K562 (cell line): ENCODE data around the gene ASCC1. TPM values are rescaled to one million over a fixed set of nuclear protein-coding genes. Genes with fewer than 3 reads are reported as not detected.

Source experiments
- ATAC-seq: fragments of 200-7000 bp; cut with Tn5 transposase; 3 replicates; pipeline ENCODE4 v1.9.1; 2020; ENCODE audit warnings: moderate library complexity
- BruUV-seq: library from RNA; stranded (reverse); fragments of 400-500 nt; replicated peaks from 2 replicates; lab custom pipeline; 2021; lab: Mats Ljungman, UMichigan
- CTCF ChIA-PET: fragments of 300-600 bp; formaldehyde crosslinking; extraction: SDS; loops from one replicate; lab custom pipeline; 2021; ENCODE audit warnings: low intra/inter-chr PET ratio; lab: Yijun Ruan, JAX
- POLR2A ChIA-PET: fragments of 300-600, 350-650 bp; sonication (Branson Sonifier 250); formaldehyde crosslinking; extraction: SDS; loops from one replicate; lab custom pipeline; 2021; ENCODE audit warnings: antibody characterized with exemption, inconsistent platforms; lab: Yijun Ruan, JAX
- DNase-seq, 4 experiments: peaks; one replicate each; pipeline versions ENCODE4 v3.0.0 to v3.0.0-alpha.2; 2011 to 2018; ENCODE audit warnings: low spot score in 3 of 4, mixed read lengths in 3 of 4; ENCODE audit errors: extremely low read depth in 1 of 4
- FAIRE-seq: peaks from 2 replicates; lab custom pipeline; 2011; peaks lifted over from hg19 to GRCh38; lab: Jason Lieb, UNC
- H2AFZ ChIP-seq: 2 replicates; pipeline ENCODE4 v1.6.0; 2011; ENCODE audit warnings: low read depth, low read length, control low read depth, inconsistent platforms
- H3K27ac ChIP-seq: fragments of 200-600 bp; 3 replicates; pipeline ENCODE4 v1.8.0; 2011; ENCODE audit warnings: low read depth, mild to moderate bottlenecking, control low read depth, inconsistent platforms, low read length, moderate library complexity, mixed read lengths; ENCODE audit errors: extremely low read depth
- H3K27me3 ChIP-seq, 2 experiments: fragments of 300-600 bp in 1 of 2; 2 replicates in 1 of 2; 3 replicates in 1 of 2; pipeline versions ENCODE4 v1.6.0 to v1.8.0; 2011; ENCODE audit warnings: inconsistent platforms in 2 of 2, low read length in 2 of 2, mild to moderate bottlenecking in 1 of 2, mixed read lengths in 1 of 2, moderate library complexity in 1 of 2; ENCODE audit not compliant: control insufficient read depth in 2 of 2, insufficient read depth in 2 of 2
- H3K36me3 ChIP-seq: fragments of 300-600 bp; 3 replicates; pipeline ENCODE4 v1.8.0; 2011; ENCODE audit warnings: mild to moderate bottlenecking, low read length, inconsistent platforms; ENCODE audit not compliant: control insufficient read depth, insufficient read depth
- H3K4me1 ChIP-seq, 2 experiments: fragments of 200-600 bp in 1 of 2; replicated peaks in 1 of 2; 2 replicates in 1 of 2; 3 replicates in 1 of 2; pipeline versions ENCODE4 v1.5.1 to v1.8.0; 2011; ENCODE audit warnings: inconsistent platforms in 2 of 2, low read length in 2 of 2, mild to moderate bottlenecking in 1 of 2, mixed read lengths in 1 of 2, moderate library complexity in 1 of 2; ENCODE audit not compliant: control insufficient read depth in 2 of 2, insufficient read depth in 2 of 2
- H3K4me2 ChIP-seq: 2 replicates; pipeline ENCODE4 v1.6.1; 2011; ENCODE audit warnings: low read length, control low read depth, inconsistent platforms, mixed read lengths; ENCODE audit not compliant: insufficient read depth
- H3K4me3 ChIP-seq: fragments of 200-600 bp; sonication (generic), shearing (Covaris generic); 2 replicates; pipeline ENCODE4 v1.5.1; 2016; ENCODE audit warnings: control low read depth, inconsistent platforms
- H3K79me2 ChIP-seq: fragments of 200-600 bp; 3 replicates; pipeline ENCODE4 v1.8.0; 2011; ENCODE audit warnings: low read length, inconsistent platforms; ENCODE audit not compliant: control insufficient read depth, insufficient read depth
- H3K9ac ChIP-seq, 2 experiments: 2 replicates each; pipeline versions ENCODE4 v1.6.0 to v1.6.1; 2011; ENCODE audit warnings: low read depth in 2 of 2, low read length in 2 of 2, control low read depth in 1 of 2, inconsistent platforms in 1 of 2, mild to moderate bottlenecking in 1 of 2, mixed read lengths in 1 of 2; ENCODE audit not compliant: insufficient read depth in 1 of 2
- H3K9me1 ChIP-seq: one replicate; pipeline ENCODE4 v1.6.0; 2011; ENCODE audit warnings: inconsistent platforms, mild to moderate bottlenecking, low read length, moderate library complexity; ENCODE audit not compliant: control insufficient read depth, insufficient read depth
- H3K9me3 ChIP-seq: replicated peaks from 2 replicates; pipeline ENCODE4 v1.5.1; 2011; ENCODE audit warnings: low read depth, low read length, inconsistent platforms; ENCODE audit not compliant: control insufficient read depth, insufficient read depth
- H4K20me1 ChIP-seq: replicated peaks from 2 replicates; pipeline ENCODE4 v1.6.1; 2011; ENCODE audit warnings: low read length, inconsistent platforms, mixed read lengths; ENCODE audit not compliant: control insufficient read depth, insufficient read depth
- ARID3B ChIP-seq: fragments of 250-450 bp; sonication (Bioruptor Pico); IDR thresholded peaks from 2 replicates; pipeline ENCODE4 v1.4.0; 2020; ENCODE audit warnings: borderline replicate concordance
- NCOA6 ChIP-seq: fragments of 450-650 bp; IDR thresholded peaks from 2 replicates; pipeline ENCODE4 v1.6.1; 2017; ENCODE audit warnings: mild to moderate bottlenecking
- SPI1 ChIP-seq: IDR thresholded peaks from 2 replicates; pipeline ENCODE4 v1.6.1; 2011; ENCODE audit warnings: low read depth, low read length, control low read depth, borderline replicate concordance
- WGBS: fragments of 100-300 bp; shearing (Covaris generic); methylation state at CpG from one replicate; pipeline ENCODE4 v1.1.6; 2016; ENCODE audit warnings: low coverage, mixed read lengths; ENCODE audit not compliant: insufficient coverage; ENCODE audit errors: missing lambda C conversion rate; 5-methylcytosine and 5-hydroxymethylcytosine counted together
- in situ Hi-C: fragments of 300-500 bp; cut with MboI; formaldehyde crosslinking; loops from 4 replicates; pipeline ENCODE4 v1.15.0; 2018; ENCODE audit warnings: inconsistent platforms, mixed read lengths
- intact Hi-C: fragments of 100-400 bp; cut with micrococcal nuclease; formaldehyde crosslinking; loops from 2 replicates; pipeline ENCODE4 v1.14.2; 2022
- polyA plus RNA-seq, 8 experiments: library from polyadenylated mRNA; depleted of rRNA in 4 of 8; stranded (reverse) in 5 of 8; unstranded in 3 of 8; fragments of >200 nt; fragmentation: Nextera tagmentation in 2 of 8; fragmentation: Illumina TruSeq in 1 of 8; extraction: Ambion mirVana in 2 of 8; extraction: Trizol in 1 of 8; gene quantifications; 2 replicates each; pipeline versions ENCODE4 v1.2.1 to v1.2.3, GENCODE V29; 2011 to 2014; ENCODE audit warnings: inconsistent platforms in 1 of 8, missing spikeins in 1 of 8
- total RNA-seq, 7 experiments: library from RNA; depleted of rRNA in 6 of 7; stranded (reverse); fragments of >200 nt in 6 of 7; fragmentation: Illumina TruSeq in 2 of 7; extraction: Trizol in 2 of 7; gene quantifications; 2 replicates each; pipeline versions ENCODE4 v1.2.1 to v1.2.3, GENCODE V29; 2011 to 2021; ENCODE audit warnings: low replicate concordance in 1 of 7

ASCC1 gene
- total and polyA plus RNA-seq, 9 of the 15 experiments (the other 6 are each of a cell fraction or from before 2014, with no cell fraction given): 31.7 to 73.3 (median 52.8) TPM

GRCh38 chr10:72053690-72054089 lies 162.4 kb downstream of the ASCC1 start:
- ATAC-seq: no peak

More at GRCh38 chr10:72053690-72054089, 162.4 kb downstream of the ASCC1 start:
- H4K20me1 ChIP-seq: no peaks in the 10 kb centered on the region
- H2AFZ ChIP-seq: no peak overlapping the region
- TF ChIP-seq SPI1: no peak
- no peak for TF ChIP-seq ARID3B (CRISPR knock-in tag)
- TF ChIP-seq NCOA6: no peak
- no peak for FAIRE-seq
- H3K27ac ChIP-seq: no peak overlapping the region
- WGBS: 14% methylated on average over 7 of the region's 7 CpGs
- H3K9me1 ChIP-seq: no peaks in the 10 kb centered on the region
- ChIA-PET POLR2A (interaction anchor here (1.1 to 1.3 kb wide), 2 partner anchors 10 to 14 kb away, joined by 3 to 4 read pairs; no protein-coding TSS in a partner anchor), CTCF (interaction anchor here (0.8 kb wide), 1 partner anchor 9 kb away, joined by 5 read pairs; no protein-coding TSS in a partner anchor)
- H3K9me3 ChIP-seq: peaks cover 9% of the 10 kb centered on the region
- peaks cover 0 to 7% of the 10 kb centered on the region in 2 experiments; a peak in 2 of 5 replicates for H3K4me1 ChIP-seq
- H3K27me3 ChIP-seq: peaks cover 4 to 33% of the 10 kb centered on the region in 2 experiments; a peak in 3 of 5 replicates
- no TSS peak for BruUV-seq
- intact Hi-C loops (no loop called here), in situ Hi-C loops (no loop called here)
- H3K4me2 ChIP-seq: no peak overlapping the region
- H3K9ac ChIP-seq: no peak overlapping the region
- H3K79me2 ChIP-seq: no peaks in the 10 kb centered on the region
- H3K4me3 ChIP-seq: no peak overlapping the region
- no peaks in the 10 kb centered on the region for H3K36me3 ChIP-seq
- DNase-seq: no peak
